ENCODE data around the gene CAPN13.

DNA sequence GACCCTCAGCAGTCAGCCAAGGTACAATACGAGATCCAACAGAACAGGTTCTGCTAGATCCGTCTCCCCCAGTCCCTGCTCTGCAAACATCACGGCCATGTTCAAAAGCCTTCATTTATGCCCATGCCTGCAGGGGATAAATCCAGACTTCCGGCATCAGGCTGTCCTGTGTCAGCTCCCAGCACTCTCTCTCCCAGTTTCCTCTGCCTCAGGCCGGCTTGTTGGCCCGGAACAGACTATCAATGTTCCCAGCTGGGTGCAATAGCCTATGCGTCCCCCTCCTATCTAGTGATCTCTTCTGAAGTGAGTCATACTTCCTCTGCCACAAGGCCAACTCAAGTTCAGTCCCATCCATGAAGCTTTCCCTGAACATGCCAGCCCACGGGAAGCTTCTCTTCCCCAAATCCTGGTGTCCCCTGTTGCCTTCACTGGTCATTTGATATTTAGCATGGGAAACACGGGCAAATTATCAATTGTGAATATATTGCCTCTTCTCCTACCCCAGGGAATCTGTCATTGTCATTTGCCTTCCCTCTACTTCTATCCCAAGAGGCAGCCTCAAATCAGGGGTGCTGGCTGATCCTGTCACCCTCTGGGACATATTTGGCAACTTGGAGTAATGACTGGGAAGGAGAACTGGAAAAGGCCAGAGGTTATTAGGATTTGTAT, 51.1 kb downstream of the CAPN13 start:
- TF ChIP-seq TAF1 (IDR thresholded peaks at IDR 0.05; ENCODE audit: borderline replicate concordance, low read depth, low read length) (no peak), POLR2A (IDR thresholded peaks at IDR 0.05; ENCODE audit: low read depth, low read length) (no peak)
